Uterus (tissue), 4 donors: ENCODE measurements around the gene NAA35. TPM values are rescaled to one million over a fixed set of nuclear protein-coding genes. Genes with fewer than 3 reads are reported as not detected.

Source experiments
- DNase-seq, 2 donors: peaks; one replicate each; pipeline ENCODE4 v3.0.0-alpha.2; 2019 to 2020
- H3K27ac ChIP-seq, 2 donors: fragments of 200-600 bp; sonication (generic); 1 replicate in 1 of 2; 2 replicates in 1 of 2; pipeline ENCODE4 v1.5.1; 2016 to 2018
- H3K27me3 ChIP-seq, 2 donors: fragments of 200-600 bp; sonication (generic); one replicate each; pipeline ENCODE4 v1.5.1; 2018 to 2019; ENCODE audit warnings: control low read depth in 1 of 2
- H3K36me3 ChIP-seq, 2 donors: fragments of 200-600 bp; sonication (generic); one replicate each; pipeline ENCODE4 v1.5.1; 2019; ENCODE audit warnings: control low read depth in 1 of 2
- H3K4me1 ChIP-seq, 2 donors: fragments of 200-600 bp; sonication (generic); one replicate each; pipeline ENCODE4 v1.5.1; 2018 to 2019; ENCODE audit warnings: control low read depth in 1 of 2
- H3K4me3 ChIP-seq, 2 donors: fragments of 200-600 bp; sonication (generic); 1 replicate in 1 of 2; 2 replicates in 1 of 2; pipeline ENCODE4 v1.5.1; 2018 to 2019; ENCODE audit warnings: mild to moderate bottlenecking in 1 of 2
- H3K9me3 ChIP-seq, 2 donors: fragments of 200-600 bp; sonication (generic); one replicate each; pipeline ENCODE4 v1.5.1; 2019; ENCODE audit warnings: control low read depth in 1 of 2
- POLR2A ChIP-seq, 2 donors: fragments of 450-650 bp; IDR thresholded peaks; one replicate each; pipeline ENCODE4 v1.6.1; 2016; ENCODE audit warnings: antibody characterized with exemption in 2 of 2, mild to moderate bottlenecking in 1 of 2, moderate library complexity in 1 of 2
- intact Hi-C: fragments of 100-400 bp; cut with DNase I; formaldehyde crosslinking; loops from one replicate; pipeline ENCODE4 v1.15.1; 2023; ENCODE audit warnings: low total_unique reads
- total RNA-seq, 4 donors: library from RNA; depleted of rRNA in 3 of 4; stranded (reverse); fragments of >200 nt in 3 of 4; gene quantifications; one replicate each; pipeline versions ENCODE4 v1.1.0 to v1.2.4, GENCODE V29; 2014 to 2023
- TF ChIP-seq, protein P1 (sequence below), 4 experiments: fragments of 200-600 bp in 2 of 4; fragments of 450-650 bp in 2 of 4; sonication (generic) in 2 of 4; IDR thresholded peaks; one replicate each; pipeline ENCODE4 v1.5.1; 2016 to 2019; ENCODE audit warnings: antibody characterized with exemption in 4 of 4, mild to moderate bottlenecking in 2 of 4, moderate library complexity in 1 of 4
- donor health status: DM: yes; HTN: yes; CAD: no.

Gene NAA35
- total RNA-seq, 4 donors from 2014 or later: 4.4 to 48.1 (median 19.6) TPM

DNA sequence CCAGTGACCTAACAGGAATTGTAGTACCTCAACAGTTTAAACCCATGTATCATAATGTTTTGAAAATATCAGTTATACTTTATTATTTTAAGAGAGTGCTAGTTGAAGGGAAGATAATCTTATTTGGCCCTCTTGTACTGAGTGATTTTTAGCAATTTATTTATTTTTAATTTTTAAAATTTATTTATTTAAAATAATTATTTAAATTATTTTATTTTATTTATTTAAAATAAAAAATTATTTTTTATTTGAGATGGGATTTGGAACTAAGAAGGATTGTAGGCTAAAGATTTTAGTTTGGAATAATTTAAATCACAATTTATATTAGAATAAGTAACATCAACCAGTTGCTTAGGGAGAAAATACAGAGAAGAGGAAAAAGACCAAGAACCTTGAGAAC is 54.2 kb downstream of the NAA35 start:
- Histone ChIP-seq H3K4me3 (no peak overlapping the region), H3K27me3 (no peaks in the 10 kb centered on the region), H3K27ac (no peak overlapping the region), H3K4me1 (no peaks in the 10 kb centered on the region), H3K36me3 (no peaks in the 10 kb centered on the region), H3K9me3 (no peaks in the 10 kb centered on the region)
- DNase-seq: no peak
- intact Hi-C loops: no loop called here
- no peak for TF ChIP-seq POLR2A (IDR thresholded peaks at IDR 0.05)
- TF ChIP-seq, protein P1, sequence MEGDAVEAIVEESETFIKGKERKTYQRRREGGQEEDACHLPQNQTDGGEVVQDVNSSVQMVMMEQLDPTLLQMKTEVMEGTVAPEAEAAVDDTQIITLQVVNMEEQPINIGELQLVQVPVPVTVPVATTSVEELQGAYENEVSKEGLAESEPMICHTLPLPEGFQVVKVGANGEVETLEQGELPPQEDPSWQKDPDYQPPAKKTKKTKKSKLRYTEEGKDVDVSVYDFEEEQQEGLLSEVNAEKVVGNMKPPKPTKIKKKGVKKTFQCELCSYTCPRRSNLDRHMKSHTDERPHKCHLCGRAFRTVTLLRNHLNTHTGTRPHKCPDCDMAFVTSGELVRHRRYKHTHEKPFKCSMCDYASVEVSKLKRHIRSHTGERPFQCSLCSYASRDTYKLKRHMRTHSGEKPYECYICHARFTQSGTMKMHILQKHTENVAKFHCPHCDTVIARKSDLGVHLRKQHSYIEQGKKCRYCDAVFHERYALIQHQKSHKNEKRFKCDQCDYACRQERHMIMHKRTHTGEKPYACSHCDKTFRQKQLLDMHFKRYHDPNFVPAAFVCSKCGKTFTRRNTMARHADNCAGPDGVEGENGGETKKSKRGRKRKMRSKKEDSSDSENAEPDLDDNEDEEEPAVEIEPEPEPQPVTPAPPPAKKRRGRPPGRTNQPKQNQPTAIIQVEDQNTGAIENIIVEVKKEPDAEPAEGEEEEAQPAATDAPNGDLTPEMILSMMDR (IDR thresholded peaks at IDR 0.05): no peak

DNA sequence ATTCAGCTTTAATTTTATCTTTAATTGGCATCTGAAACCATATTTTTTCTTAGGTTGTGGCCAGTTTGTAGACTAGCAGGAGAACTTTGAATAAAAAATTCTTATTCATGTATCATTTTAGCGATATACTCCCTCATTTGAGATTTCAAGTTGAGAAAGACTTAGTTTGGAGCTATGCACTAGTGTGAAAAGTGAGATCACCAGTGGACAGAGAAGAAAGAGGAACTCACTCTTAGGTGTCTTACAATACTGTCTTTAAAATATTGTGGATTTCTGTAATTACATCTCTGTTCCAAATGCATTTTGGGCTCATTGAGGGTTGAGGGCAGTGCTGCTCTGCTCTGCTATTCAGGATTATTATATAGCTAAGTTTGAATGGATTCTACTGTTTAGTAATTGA is 54.7 kb downstream of the NAA35 start:
- no peaks in the 10 kb centered on the region for H3K4me1 ChIP-seq
- intact Hi-C loops: no loop called here
- no peaks in the 10 kb centered on the region for H3K36me3 ChIP-seq
- no peak overlapping the region for H3K4me3 ChIP-seq
- DNase-seq: no peak
- H3K27me3 ChIP-seq: no peaks in the 10 kb centered on the region
- TF ChIP-seq, protein P1 (IDR thresholded peaks at IDR 0.05): no peak
- TF ChIP-seq POLR2A (IDR thresholded peaks at IDR 0.05): no peak
- H3K9me3 ChIP-seq: no peaks in the 10 kb centered on the region
- no peak overlapping the region for H3K27ac ChIP-seq

DNA sequence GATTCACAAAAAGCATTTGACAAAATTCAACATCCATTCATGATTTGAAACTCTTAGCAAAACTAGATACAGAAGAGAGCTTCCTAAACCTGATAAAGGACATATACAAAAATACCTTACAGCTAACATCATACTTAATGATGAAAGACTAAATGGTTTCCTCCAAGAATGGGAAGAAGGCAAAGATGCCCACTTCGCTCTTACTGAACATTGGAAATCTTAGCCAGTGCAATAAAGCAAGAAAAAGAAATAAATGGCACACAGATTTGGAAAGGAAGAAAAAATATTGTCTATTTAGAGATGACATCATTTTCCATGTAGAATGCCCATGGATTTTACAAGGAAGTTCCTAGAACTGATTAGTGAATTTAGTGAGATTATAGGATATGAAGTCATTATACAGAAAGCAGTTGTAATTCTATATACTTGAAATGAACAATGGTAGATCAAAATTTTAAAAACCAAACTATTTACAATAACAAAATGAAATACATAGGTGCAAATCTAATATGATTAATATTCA is 64.4 kb downstream of the NAA35 start:
- no peak for TF ChIP-seq POLR2A (IDR thresholded peaks at IDR 0.05)
- TF ChIP-seq, protein P1 (IDR thresholded peaks at IDR 0.05): no peak
- Histone ChIP-seq H3K9me3 (no peaks in the 10 kb centered on the region), H3K4me3 (no peak overlapping the region), H3K27me3 (no peaks in the 10 kb centered on the region), H3K36me3 (no peaks in the 10 kb centered on the region), H3K4me1 (no peaks in the 10 kb centered on the region), H3K27ac (no peak overlapping the region)
- DNase-seq: no peak
- intact Hi-C loops: no loop called here

DNA sequence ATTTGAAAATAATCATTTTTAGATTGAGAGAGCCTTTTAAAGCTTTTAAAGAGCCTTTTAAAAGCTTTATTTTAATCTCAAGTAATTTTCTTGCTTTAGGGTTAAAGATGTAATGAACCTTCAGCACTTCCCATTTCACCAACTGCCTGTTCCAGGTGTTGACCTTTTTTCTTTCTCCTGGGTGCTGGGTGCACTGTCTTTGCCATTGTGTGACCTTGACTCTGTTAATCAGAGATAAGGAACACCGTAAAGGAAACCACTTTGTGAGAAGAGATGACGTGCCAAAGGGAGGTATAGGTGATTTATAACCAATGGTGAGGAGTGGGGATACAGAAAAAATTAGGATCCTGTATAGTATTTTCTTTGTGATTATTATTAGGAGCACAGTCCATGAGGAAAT is 68.2 kb downstream of the NAA35 start:
- no peak overlapping the region for H3K27ac ChIP-seq
- H3K36me3 ChIP-seq: no peaks in the 10 kb centered on the region
- no peak for TF ChIP-seq POLR2A (IDR thresholded peaks at IDR 0.05)
- TF ChIP-seq, protein P1 (IDR thresholded peaks at IDR 0.05): no peak
- no peaks in the 10 kb centered on the region for H3K27me3 ChIP-seq
- no peaks in the 10 kb centered on the region for H3K9me3 ChIP-seq
- no peaks in the 10 kb centered on the region for H3K4me1 ChIP-seq
- H3K4me3 ChIP-seq: no peak overlapping the region
- no peak for DNase-seq
- intact Hi-C loops: no loop called here

DNA sequence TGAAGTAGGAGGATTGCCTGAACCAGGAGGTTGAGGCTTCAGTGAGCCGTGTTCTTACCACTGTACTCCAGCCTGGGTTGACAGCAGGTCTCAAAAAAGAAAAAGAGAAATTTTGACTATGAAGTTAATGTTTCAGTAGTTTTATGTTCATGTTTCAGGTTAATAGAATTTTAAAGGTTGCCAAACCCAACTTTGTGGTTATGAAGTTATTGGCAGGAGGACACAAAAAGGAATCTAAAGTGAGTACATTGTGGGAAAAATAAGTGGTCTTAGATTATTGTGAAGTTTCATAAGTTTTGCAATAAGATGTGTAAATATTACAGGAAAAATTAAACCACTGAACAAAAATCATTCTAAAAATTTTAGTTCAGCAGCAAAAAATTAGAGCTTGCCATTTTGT is 79.8 kb downstream of the NAA35 start:
- no peak overlapping the region for H3K27ac ChIP-seq
- no peaks in the 10 kb centered on the region for H3K9me3 ChIP-seq
- H3K4me1 ChIP-seq: no peaks in the 10 kb centered on the region
- no peak for DNase-seq
- H3K27me3 ChIP-seq: no peaks in the 10 kb centered on the region
- H3K36me3 ChIP-seq: no peaks in the 10 kb centered on the region
- intact Hi-C loops: no loop called here
- no peak overlapping the region for H3K4me3 ChIP-seq
- TF ChIP-seq POLR2A (IDR thresholded peaks at IDR 0.05): no peak
- TF ChIP-seq, protein P1 (IDR thresholded peaks at IDR 0.05): no peak
